Fibroblast of lung (primary cell): Measurements from ENCODE around the gene BBX.

Source experiments
- EZH2 ChIP-seq: IDR thresholded peaks from 2 replicates; pipeline ENCODE4 v1.5.1; 2012; ENCODE audit warnings: low read length, control low read depth, mild to moderate bottlenecking; ENCODE audit errors: missing control alignments
- TF ChIP-seq, protein P1 (sequence below), 2 donors: IDR thresholded peaks in 1 of 2; conservative IDR thresholded peaks in 1 of 2; 1 replicate in 1 of 2; 2 replicates in 1 of 2; pipeline ENCODE4 v1.5.1; 2011 to 2012; ENCODE audit warnings: low read length in 2 of 2, control low read depth in 1 of 2, inconsistent platforms in 1 of 2, low read depth in 1 of 2, mild to moderate bottlenecking in 1 of 2

- TF ChIP-seq EZH2, result no peak
- TF ChIP-seq, protein P1, sequence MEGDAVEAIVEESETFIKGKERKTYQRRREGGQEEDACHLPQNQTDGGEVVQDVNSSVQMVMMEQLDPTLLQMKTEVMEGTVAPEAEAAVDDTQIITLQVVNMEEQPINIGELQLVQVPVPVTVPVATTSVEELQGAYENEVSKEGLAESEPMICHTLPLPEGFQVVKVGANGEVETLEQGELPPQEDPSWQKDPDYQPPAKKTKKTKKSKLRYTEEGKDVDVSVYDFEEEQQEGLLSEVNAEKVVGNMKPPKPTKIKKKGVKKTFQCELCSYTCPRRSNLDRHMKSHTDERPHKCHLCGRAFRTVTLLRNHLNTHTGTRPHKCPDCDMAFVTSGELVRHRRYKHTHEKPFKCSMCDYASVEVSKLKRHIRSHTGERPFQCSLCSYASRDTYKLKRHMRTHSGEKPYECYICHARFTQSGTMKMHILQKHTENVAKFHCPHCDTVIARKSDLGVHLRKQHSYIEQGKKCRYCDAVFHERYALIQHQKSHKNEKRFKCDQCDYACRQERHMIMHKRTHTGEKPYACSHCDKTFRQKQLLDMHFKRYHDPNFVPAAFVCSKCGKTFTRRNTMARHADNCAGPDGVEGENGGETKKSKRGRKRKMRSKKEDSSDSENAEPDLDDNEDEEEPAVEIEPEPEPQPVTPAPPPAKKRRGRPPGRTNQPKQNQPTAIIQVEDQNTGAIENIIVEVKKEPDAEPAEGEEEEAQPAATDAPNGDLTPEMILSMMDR (conservative IDR thresholded peaks at IDR 0.05 in 1 of 2, IDR thresholded peaks at IDR 0.05 in 1 of 2; ENCODE audit: low read depth in 1 of 2, low read length in 2 of 2), result no peak
Measured at GRCh38 chr3:107662124-107662507, 139.4 kb downstream of the BBX start.
